Lower leg skin (tissue), 4 donors: ENCODE results near the gene CCDC81. TPM values are rescaled to one million over a fixed set of nuclear protein-coding genes. Genes with fewer than 3 reads are reported as not detected.
"Not testable (repeated sequence)": the region's sequence is repeated elsewhere in the genome, so short reads cannot be mapped to it uniquely, and the experiment has no call there.

Experiments
- DNase-seq, 2 donors: peaks; one replicate each; pipeline ENCODE4 v3.0.0-alpha.2; 2019; ENCODE audit warnings: low spot score in 2 of 2
- H3K4me3 ChIP-seq: fragments of 200-600 bp; sonication (generic); 2 replicates; pipeline ENCODE4 v1.5.1; 2017; ENCODE audit warnings: mild to moderate bottlenecking, low read depth; ENCODE audit not compliant: poor library complexity, severe bottlenecking
- POLR2A ChIP-seq, 2 donors: fragments of 450-650 bp; IDR thresholded peaks; one replicate each; pipeline ENCODE4 v1.6.1; 2016 to 2017; ENCODE audit warnings: antibody characterized with exemption in 2 of 2, mild to moderate bottlenecking in 1 of 2, moderate library complexity in 1 of 2
- WGBS, 2 donors: methylation state at CpG; one replicate each; pipeline ENCODE4 v1.1.5; 2018; 5-methylcytosine and 5-hydroxymethylcytosine counted together
- intact Hi-C: fragments of 100-400 bp; cut with DNase I; formaldehyde crosslinking; loops from one replicate; pipeline ENCODE4 v1.15.0; 2023; ENCODE audit warnings: low total_unique reads
- total RNA-seq, 4 donors: library from RNA; depleted of rRNA; stranded (reverse); fragments of >200 nt; gene quantifications; one replicate each; pipeline ENCODE4 v1.1.0, GENCODE V29; 2016
- TF ChIP-seq, protein P1 (sequence below), 3 donors: fragments of 450-650 bp; IDR thresholded peaks; one replicate each; pipeline ENCODE4 v1.5.1; 2016; ENCODE audit warnings: antibody characterized with exemption in 3 of 3, mild to moderate bottlenecking in 3 of 3, moderate library complexity in 2 of 3

CCDC81 gene
- total RNA-seq, 4 donors from 2014 or later = 0.76 to 2.7 (median 1.6) TPM; not detected in 1

GRCh38 chr11:86408845-86409244, 34.2 kb downstream of the CCDC81 start:
- DNase-seq = no peak
- TF ChIP-seq, protein P1, sequence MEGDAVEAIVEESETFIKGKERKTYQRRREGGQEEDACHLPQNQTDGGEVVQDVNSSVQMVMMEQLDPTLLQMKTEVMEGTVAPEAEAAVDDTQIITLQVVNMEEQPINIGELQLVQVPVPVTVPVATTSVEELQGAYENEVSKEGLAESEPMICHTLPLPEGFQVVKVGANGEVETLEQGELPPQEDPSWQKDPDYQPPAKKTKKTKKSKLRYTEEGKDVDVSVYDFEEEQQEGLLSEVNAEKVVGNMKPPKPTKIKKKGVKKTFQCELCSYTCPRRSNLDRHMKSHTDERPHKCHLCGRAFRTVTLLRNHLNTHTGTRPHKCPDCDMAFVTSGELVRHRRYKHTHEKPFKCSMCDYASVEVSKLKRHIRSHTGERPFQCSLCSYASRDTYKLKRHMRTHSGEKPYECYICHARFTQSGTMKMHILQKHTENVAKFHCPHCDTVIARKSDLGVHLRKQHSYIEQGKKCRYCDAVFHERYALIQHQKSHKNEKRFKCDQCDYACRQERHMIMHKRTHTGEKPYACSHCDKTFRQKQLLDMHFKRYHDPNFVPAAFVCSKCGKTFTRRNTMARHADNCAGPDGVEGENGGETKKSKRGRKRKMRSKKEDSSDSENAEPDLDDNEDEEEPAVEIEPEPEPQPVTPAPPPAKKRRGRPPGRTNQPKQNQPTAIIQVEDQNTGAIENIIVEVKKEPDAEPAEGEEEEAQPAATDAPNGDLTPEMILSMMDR (IDR thresholded peaks at IDR 0.05) = no peak
- no peak for TF ChIP-seq POLR2A (IDR thresholded peaks at IDR 0.05)
- H3K4me3 ChIP-seq = no peak overlapping the region
- intact Hi-C loops = no loop called here

DNA sequence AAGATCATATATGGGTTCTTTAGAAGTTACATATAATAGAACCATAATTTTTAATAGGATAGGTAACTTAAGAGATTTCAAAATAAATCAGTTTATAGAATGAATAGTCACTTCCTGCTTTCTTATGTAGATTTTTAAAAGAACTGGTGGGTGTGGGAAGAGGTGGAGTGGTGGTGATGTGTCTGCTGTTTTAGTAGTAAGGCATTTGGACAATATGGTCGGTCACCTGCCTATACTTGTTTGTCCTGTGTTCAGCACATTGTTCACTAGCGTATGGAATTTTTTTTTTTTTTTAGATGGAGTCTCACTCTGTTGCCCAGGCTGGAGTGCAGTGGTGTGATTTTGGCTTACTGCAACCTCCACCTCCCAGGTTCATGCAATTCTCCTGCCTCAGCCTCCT, 39.3 kb downstream of the CCDC81 start:
- no peak for DNase-seq
- TF ChIP-seq POLR2A (IDR thresholded peaks at IDR 0.05) = no peak
- TF ChIP-seq, protein P1 (IDR thresholded peaks at IDR 0.05) = no peak
- H3K4me3 ChIP-seq = no peak overlapping the region
- WGBS, 2 donors = 90 to 91% methylated on average over 2 of the region's 2 CpGs
- intact Hi-C loops = no loop called here

GRCh38 chr11:86415026-86415425, 40.3 kb downstream of the CCDC81 start:
- no peak overlapping the region for H3K4me3 ChIP-seq
- intact Hi-C loops = no loop called here
- 91 to 93% methylated on average over 4 of the region's 4 CpGs for WGBS, 2 donors
- TF ChIP-seq, protein P1 (IDR thresholded peaks at IDR 0.05) = no peak
- no peak for TF ChIP-seq POLR2A (IDR thresholded peaks at IDR 0.05)
- DNase-seq = no peak

DNA sequence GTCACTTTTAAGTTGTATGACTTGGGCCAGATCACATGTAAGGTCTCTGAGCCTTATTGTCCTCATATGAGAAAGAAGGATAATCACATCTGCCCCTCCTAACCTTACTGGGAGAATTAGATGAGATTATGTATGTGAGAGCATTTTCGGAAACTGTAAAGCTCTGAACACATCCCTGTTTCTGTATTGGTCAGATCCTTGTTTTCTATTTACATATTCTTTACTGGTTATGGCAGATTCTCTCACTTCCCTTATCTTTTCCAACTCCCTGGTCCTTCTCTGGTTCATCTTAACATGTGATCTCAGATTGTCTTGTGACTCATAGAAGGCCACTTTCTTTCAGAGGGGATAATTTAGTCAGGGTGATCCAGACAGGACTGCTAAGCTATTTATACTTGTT, 41.8 kb downstream of the CCDC81 start:
- intact Hi-C loops = no loop called here
- no peak for DNase-seq
- 90 to 96% methylated on average over 1 of the region's 1 CpG for WGBS, 2 donors
- TF ChIP-seq, protein P1 (IDR thresholded peaks at IDR 0.05) = no peak
- no peak for TF ChIP-seq POLR2A (IDR thresholded peaks at IDR 0.05)
- no peak overlapping the region for H3K4me3 ChIP-seq

- 88 to 90% methylated on average over 9 of the region's 9 CpGs for WGBS, 2 donors
- H3K4me3 ChIP-seq, intact Hi-C loops, DNase-seq: not testable (repeated sequence)
Measured at GRCh38 chr11:86416951-86417350, 42.3 kb downstream of the CCDC81 start.

DNA sequence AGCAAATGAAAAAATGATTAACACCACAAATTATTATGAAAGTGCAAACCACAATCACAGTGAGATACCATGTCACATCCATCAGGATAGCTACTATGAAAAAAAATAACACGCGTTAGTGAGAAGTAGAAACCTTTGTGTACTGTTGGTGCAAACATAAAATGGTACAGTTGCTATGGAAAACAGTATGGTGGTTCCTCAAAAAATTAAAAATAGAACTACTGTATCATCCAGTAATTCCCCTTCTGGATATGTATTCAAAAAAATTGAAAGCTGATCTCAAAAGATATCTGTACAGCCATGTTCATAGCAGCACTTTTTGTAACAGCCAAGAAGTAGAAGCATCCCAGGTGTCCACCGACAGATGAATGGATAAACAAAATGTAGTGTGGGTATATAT, 43.4 kb downstream of the CCDC81 start:
- H3K4me3 ChIP-seq = no peak overlapping the region
- TF ChIP-seq, protein P1 (IDR thresholded peaks at IDR 0.05) = no peak
- TF ChIP-seq POLR2A (IDR thresholded peaks at IDR 0.05) = no peak
- intact Hi-C loops = no loop called here
- WGBS, 2 donors = 89 to 93% methylated on average over 3 of the region's 3 CpGs
- DNase-seq = no peak
